Mucosa of rectum (tissue), 2 donors: Measurements from ENCODE around the gene GJD2.

ENCODE experiments used
- H3K27ac ChIP-seq, 2 donors: one replicate each; pipeline ENCODE4 v1.7.0; 2013; ENCODE audit warnings: inconsistent platforms in 2 of 2, low read depth in 2 of 2, low read length in 2 of 2
- H3K27me3 ChIP-seq, 2 donors: one replicate each; pipeline ENCODE4 v1.7.0; 2013; ENCODE audit warnings: low read length in 2 of 2; ENCODE audit not compliant: control insufficient read depth in 2 of 2, insufficient read depth in 2 of 2
- H3K36me3 ChIP-seq, 2 donors: one replicate each; pipeline ENCODE4 v1.7.0; 2013; ENCODE audit warnings: low read length in 2 of 2; ENCODE audit not compliant: control insufficient read depth in 2 of 2, insufficient read depth in 2 of 2
- H3K4me1 ChIP-seq, 2 donors: one replicate each; pipeline ENCODE4 v1.7.0; 2013; ENCODE audit warnings: low read length in 2 of 2, mild to moderate bottlenecking in 1 of 2; ENCODE audit not compliant: control insufficient read depth in 2 of 2, insufficient read depth in 2 of 2
- H3K4me3 ChIP-seq, 2 donors: one replicate each; pipeline ENCODE4 v1.7.0; 2013; ENCODE audit warnings: low read length in 2 of 2
- H3K9ac ChIP-seq, 2 donors: one replicate each; pipeline ENCODE4 v1.7.0; 2013; ENCODE audit warnings: low read length in 2 of 2, low read depth in 1 of 2, mild to moderate bottlenecking in 1 of 2
- H3K9me3 ChIP-seq, 2 donors: one replicate each; pipeline ENCODE4 v1.7.0; 2013; ENCODE audit warnings: low read length in 2 of 2; ENCODE audit not compliant: control insufficient read depth in 2 of 2
- donor health status: healthy.
- donor health status: Normal muscosa, but diverticular disease.

The GJD2 gene

GRCh38 chr15:34754674-34755418 lies at the start of gene GJD2:
Gene GJD2 (minus strand): TSS chr15:34754998. CDS start chr15:34754488, 510 bp downstream.
- Histone ChIP-seq H3K36me3 (no peaks in the 10 kb centered on the region), H3K27me3 (peaks cover 7 to 15% of the 10 kb centered on the region in 2 donors), H3K4me1 (no peaks in the 10 kb centered on the region), H3K9me3 (no peaks in the 10 kb centered on the region), H3K27ac (no peak within 1 kb of the TSS), H3K9ac (no peak within 1 kb of the TSS), H3K4me3 (no peak within 1 kb of the TSS)

- H3K4me1 ChIP-seq, result no peaks in the 10 kb centered on the region
- no peaks in the 10 kb centered on the region for H3K36me3 ChIP-seq
- no peak overlapping the region for H3K9ac ChIP-seq
- H3K4me3 ChIP-seq, result no peak overlapping the region
- H3K9me3 ChIP-seq, result no peaks in the 10 kb centered on the region
- peaks cover 0 to 2% of the 10 kb centered on the region in 2 donors for H3K27me3 ChIP-seq
- H3K27ac ChIP-seq, result no peak overlapping the region
These were observed 49.3 kb upstream of the GJD2 start for GRCh38 chr15:34804113-34804512.

GRCh38 chr15:34802803-34803750 lies 48.3 kb upstream of the GJD2 start:
- Histone ChIP-seq H3K9ac (no peak overlapping the region), H3K27ac (no peak overlapping the region), H3K4me1 (no peaks in the 10 kb centered on the region), H3K9me3 (no peaks in the 10 kb centered on the region), H3K4me3 (no peak overlapping the region), H3K27me3 (peaks cover 0 to 2% of the 10 kb centered on the region in 2 donors), H3K36me3 (no peaks in the 10 kb centered on the region)

GRCh38 chr15:34802371-34802770 lies 47.6 kb upstream of the GJD2 start:
- Histone ChIP-seq H3K4me3 (no peak overlapping the region), H3K36me3 (no peaks in the 10 kb centered on the region), H3K27ac (no peak overlapping the region), H3K4me1 (no peaks in the 10 kb centered on the region), H3K27me3 (peaks cover 0 to 2% of the 10 kb centered on the region in 2 donors), H3K9me3 (no peaks in the 10 kb centered on the region), H3K9ac (no peak overlapping the region)

- H3K4me3 ChIP-seq, result no peak overlapping the region
- H3K4me1 ChIP-seq, result no peaks in the 10 kb centered on the region
These were observed 44.6 kb upstream of the GJD2 start for GRCh38 chr15:34799149-34800101.

GRCh38 chr15:34796847-34797435 lies 42.1 kb upstream of the GJD2 start:
- Histone ChIP-seq H3K4me1 (no peaks in the 10 kb centered on the region), H3K9me3 (no peaks in the 10 kb centered on the region), H3K4me3 (no peak overlapping the region), H3K9ac (no peak overlapping the region), H3K27me3 (peaks cover 11 to 13% of the 10 kb centered on the region in 2 donors), H3K27ac (no peak overlapping the region), H3K36me3 (no peaks in the 10 kb centered on the region)

More at GRCh38 chr15:34799149-34800101, 44.6 kb upstream of the GJD2 start:
- Histone ChIP-seq H3K9ac (no peak overlapping the region), H3K27me3 (peaks cover 11 to 13% of the 10 kb centered on the region in 2 donors), H3K27ac (no peak overlapping the region), H3K36me3 (no peaks in the 10 kb centered on the region), H3K9me3 (no peaks in the 10 kb centered on the region)

- Histone ChIP-seq H3K9ac (no peak within 1 kb of the TSS), H3K27ac (no peak within 1 kb of the TSS), H3K27me3 (peaks cover 11 to 13% of the 10 kb centered on the region in 2 donors), H3K4me1 (no peaks in the 10 kb centered on the region), H3K36me3 (no peaks in the 10 kb centered on the region), H3K4me3 (no peak within 1 kb of the TSS), H3K9me3 (no peaks in the 10 kb centered on the region)
These were observed 40.7 kb upstream of the GJD2 start, which contains the start of gene ACTC1 for GRCh38 chr15:34795267-34796081. Gene ACTC1 (minus strand): TSS chr15:34795549. CDS start chr15:34794808, 741 bp downstream.

GRCh38 chr15:34794590-34795206 lies 39.9 kb upstream of the GJD2 start:
- H3K9me3 ChIP-seq, result no peaks in the 10 kb centered on the region
- no peak overlapping the region for H3K27ac ChIP-seq
- H3K27me3 ChIP-seq, result peaks cover 11 to 13% of the 10 kb centered on the region in 2 donors
- no peak overlapping the region for H3K9ac ChIP-seq
- no peak overlapping the region for H3K4me3 ChIP-seq
- H3K36me3 ChIP-seq, result no peaks in the 10 kb centered on the region
- no peaks in the 10 kb centered on the region for H3K4me1 ChIP-seq
